H1 (cell line): ENCODE data around the gene FGFBP2. TPM values are rescaled to one million over a fixed set of nuclear protein-coding genes. Genes with fewer than 3 reads are reported as not detected.

Source experiments
- CTCF ChIA-PET: fragments of 300-600 bp; sonication (Branson Sonifier 250); formaldehyde crosslinking; loops from one replicate; lab custom pipeline; 2021; ENCODE audit not compliant: partially characterized antibody; lab: Charles Lee
- POLR2A ChIA-PET: fragments of 300-600 bp; sonication (Branson Sonifier 250); formaldehyde crosslinking; loops from one replicate; lab custom pipeline; 2021; ENCODE audit warnings: inconsistent platforms; ENCODE audit not compliant: partially characterized antibody; lab: Charles Lee
- DNase-seq, 2 experiments: peaks; one replicate each; pipeline versions ENCODE4 v3.0.0 to v3.0.0-alpha.2; 2010 to 2022; ENCODE audit warnings: low spot score in 2 of 2, low read depth in 1 of 2, mixed read lengths in 1 of 2
- FAIRE-seq: peaks from 2 replicates; lab custom pipeline; 2011; peaks lifted over from hg19 to GRCh38; lab: Jason Lieb, UNC
- H2AFZ ChIP-seq: 2 replicates; pipeline ENCODE4 v1.8.1; 2012; ENCODE audit warnings: low read length, inconsistent platforms
- H2AK5ac ChIP-seq: 2 replicates; pipeline ENCODE4 v1.6.1; 2013; ENCODE audit warnings: low read depth, low read length
- H2BK120ac ChIP-seq: replicated peaks from 2 replicates; pipeline ENCODE3; 2013; ENCODE audit warnings: low read depth, low read length, inconsistent platforms
- H2BK12ac ChIP-seq: 2 replicates; pipeline ENCODE4 v1.6.1; 2013; ENCODE audit warnings: low read depth, low read length
- H2BK15ac ChIP-seq: 2 replicates; pipeline ENCODE4 v1.6.1; 2013; ENCODE audit warnings: low read length
- H2BK20ac ChIP-seq: 2 replicates; pipeline ENCODE4 v1.6.1; 2013; ENCODE audit warnings: low read length
- H2BK5ac ChIP-seq: 2 replicates; pipeline ENCODE4 v1.6.1; 2013; ENCODE audit warnings: low read depth, low read length
- H3K14ac ChIP-seq: 2 replicates; pipeline ENCODE4 v1.6.1; 2013; ENCODE audit warnings: inconsistent platforms; ENCODE audit not compliant: insufficient read length
- H3K18ac ChIP-seq: 2 replicates; pipeline ENCODE4 v1.6.1; 2013; ENCODE audit warnings: low read length; ENCODE audit errors: extremely low read depth
- H3K23ac ChIP-seq: 2 replicates; pipeline ENCODE4 v1.6.1; 2013; ENCODE audit warnings: inconsistent platforms; ENCODE audit not compliant: insufficient read length
- H3K23me2 ChIP-seq: 2 replicates; pipeline ENCODE4 v1.6.1; 2013; ENCODE audit warnings: low read depth, low read length
- H3K27ac ChIP-seq: 2 replicates; pipeline ENCODE4 v1.6.1; 2011; ENCODE audit warnings: low read depth, low read length, inconsistent platforms
- H3K27me3 ChIP-seq, 4 experiments: replicated peaks in 1 of 4; 1 replicate in 1 of 4; 2 replicates in 3 of 4; pipeline versions ENCODE4 v1.6.1 to v1.8.1; 2011 to 2013; ENCODE audit warnings: low read length in 3 of 4, mild to moderate bottlenecking in 3 of 4, inconsistent platforms in 2 of 4, mixed read lengths in 2 of 4, moderate library complexity in 1 of 4; ENCODE audit not compliant: control insufficient read depth in 3 of 4, insufficient read depth in 3 of 4; ENCODE audit errors: extremely low read depth in 1 of 4
- H3K36me3 ChIP-seq, 4 experiments: 2 replicates each; pipeline versions ENCODE4 v1.6.1 to v1.8.1; 2011 to 2013; ENCODE audit warnings: mild to moderate bottlenecking in 4 of 4, low read length in 3 of 4, moderate library complexity in 2 of 4, control low read depth in 1 of 4, inconsistent platforms in 1 of 4; ENCODE audit not compliant: insufficient read depth in 4 of 4, control insufficient read depth in 2 of 4
- H3K4ac ChIP-seq: replicated peaks from 2 replicates; pipeline ENCODE3; 2013; ENCODE audit warnings: low read length, low read depth, mixed read lengths, inconsistent platforms; ENCODE audit not compliant: insufficient read length
- H3K4me1 ChIP-seq, 4 experiments: replicated peaks in 1 of 4; 1 replicate in 1 of 4; 2 replicates in 3 of 4; pipeline versions ENCODE4 v1.6.1 to v1.8.1; 2011 to 2013; ENCODE audit warnings: low read length in 3 of 4, inconsistent platforms in 2 of 4, mixed read lengths in 1 of 4; ENCODE audit not compliant: insufficient read depth in 4 of 4, control insufficient read depth in 3 of 4
- H3K4me2 ChIP-seq, 2 experiments: 2 replicates each; pipeline versions ENCODE4 v1.6.1 to v1.8.1; 2011 to 2013; ENCODE audit warnings: low read depth in 2 of 2, low read length in 2 of 2, control low read depth in 1 of 2, inconsistent platforms in 1 of 2, mild to moderate bottlenecking in 1 of 2; ENCODE audit not compliant: insufficient read depth in 1 of 2
- H3K4me3 ChIP-seq, 4 experiments: fragments of 200-600, 300-600 bp in 1 of 4; sonication (generic), shearing (Covaris generic), sonication (Bioruptor Twin) in 1 of 4; 2 replicates each; pipeline versions ENCODE4 v1.5.1 to v1.8.1; 2011 to 2016; ENCODE audit warnings: low read length in 4 of 4, low read depth in 3 of 4, control low read depth in 2 of 4, inconsistent platforms in 2 of 4, mild to moderate bottlenecking in 2 of 4, mixed read lengths in 1 of 4, moderate library complexity in 1 of 4; ENCODE audit not compliant: insufficient read depth in 2 of 4; ENCODE audit errors: extremely low read depth in 1 of 4
- H3K56ac ChIP-seq: replicated peaks from 2 replicates; pipeline ENCODE3; 2013; ENCODE audit warnings: low read depth, mild to moderate bottlenecking, mixed read lengths, low read length, inconsistent platforms; ENCODE audit not compliant: insufficient read length
- H3K79me1 ChIP-seq: 2 replicates; pipeline ENCODE4 v1.6.1; 2013; ENCODE audit warnings: low read depth, low read length, control low read depth
- H3K79me2 ChIP-seq, 2 experiments: 2 replicates each; pipeline versions ENCODE4 v1.6.1 to v1.8.1; 2012 to 2013; ENCODE audit warnings: low read length in 2 of 2, mild to moderate bottlenecking in 2 of 2, inconsistent platforms in 1 of 2; ENCODE audit not compliant: insufficient read depth in 2 of 2, control insufficient read depth in 1 of 2
- H3K9ac ChIP-seq, 4 experiments: replicated peaks in 1 of 4; 1 replicate in 1 of 4; 2 replicates in 3 of 4; pipeline versions ENCODE4 v1.6.1 to v1.8.1; 2011 to 2013; ENCODE audit warnings: low read depth in 3 of 4, low read length in 3 of 4, control low read depth in 2 of 4, mild to moderate bottlenecking in 2 of 4, moderate library complexity in 2 of 4, inconsistent platforms in 1 of 4; ENCODE audit errors: extremely low read depth in 1 of 4
- H3K9me3 ChIP-seq, 2 experiments: 2 replicates each; pipeline versions ENCODE4 v1.6.1 to v1.8.1; 2012 to 2013; ENCODE audit warnings: mild to moderate bottlenecking in 2 of 2, moderate library complexity in 2 of 2, control low read depth in 1 of 2, inconsistent platforms in 1 of 2, low read depth in 1 of 2, low read length in 1 of 2, mixed read lengths in 1 of 2; ENCODE audit not compliant: insufficient read depth in 2 of 2
- H4K20me1 ChIP-seq, 2 experiments: replicated peaks in 1 of 2; 2 replicates each; pipeline versions ENCODE3 to v1.8.1; 2011 to 2013; ENCODE audit warnings: inconsistent platforms in 2 of 2, low read length in 2 of 2, mild to moderate bottlenecking in 1 of 2; ENCODE audit not compliant: insufficient read depth in 2 of 2, control insufficient read depth in 1 of 2
- H4K5ac ChIP-seq: 2 replicates; pipeline ENCODE4 v1.6.1; 2013; ENCODE audit warnings: low read length, low read depth, mixed read lengths, inconsistent platforms; ENCODE audit not compliant: insufficient read length
- H4K8ac ChIP-seq: 2 replicates; pipeline ENCODE4 v1.8.0; 2013; ENCODE audit warnings: mild to moderate bottlenecking, moderate library complexity, low read length, inconsistent platforms; ENCODE audit not compliant: insufficient read depth; ENCODE audit errors: extremely low read depth
- H4K91ac ChIP-seq: replicated peaks from 2 replicates; pipeline ENCODE3; 2013; ENCODE audit warnings: low read length, mixed read lengths, inconsistent platforms; ENCODE audit not compliant: insufficient read length
- RAD21 ChIP-seq, 2 experiments: IDR thresholded peaks in 1 of 2; conservative IDR thresholded peaks in 1 of 2; 2 replicates each; pipeline ENCODE4 v1.6.1; 2011; ENCODE audit warnings: low read depth in 2 of 2, low read length in 2 of 2, improper control_type of control experiment in 1 of 2, inconsistent platforms in 1 of 2, mild to moderate bottlenecking in 1 of 2, moderate library complexity in 1 of 2
- RFX5 ChIP-seq: IDR thresholded peaks from 2 replicates; pipeline ENCODE4 v1.6.1; 2011; ENCODE audit warnings: low read depth, low read length, improper control_type of control experiment, borderline replicate concordance
- WGBS, 2 experiments: shearing (Covaris generic) in 1 of 2; methylation state at CpG; one replicate each; pipeline versions ENCODE4 v1.1.6 to v1.1.7; 2013 to 2015; ENCODE audit warnings: low lambda C conversion rate in 2 of 2, mixed read lengths in 2 of 2, inconsistent platforms in 1 of 2, low coverage in 1 of 2, missing lambda C conversion rate in 1 of 2; ENCODE audit not compliant: insufficient replicate concordance in 2 of 2, insufficient coverage in 1 of 2, insufficient read length in 1 of 2; ENCODE audit errors: extremely low coverage in 1 of 2, missing lambda C conversion rate in 1 of 2; 5-methylcytosine and 5-hydroxymethylcytosine counted together
- polyA plus RNA-seq, 7 experiments: library from polyadenylated mRNA; depleted of rRNA in 3 of 7; stranded (reverse) in 5 of 7; unstranded in 2 of 7; fragments of >200 nt in 5 of 7; fragments of 200-250 nt in 2 of 7; gene quantifications; 1 replicate in 5 of 7; 2 replicates in 1 of 7; 4 replicates in 1 of 7; pipeline versions ENCODE4 v1.2.1 to v1.2.3, GENCODE V29; 2011 to 2013; ENCODE audit warnings: missing spikeins in 2 of 7, mixed read lengths in 2 of 7
- total RNA-seq: library from RNA; stranded (reverse); fragmentation: NEBNext Ultra II Directional; extraction: Animal tissue kit (Norgen Biotek cat#: 25700); gene quantifications from 2 replicates; pipeline ENCODE4 v1.2.1, GENCODE V29; 2021
- TF ChIP-seq, protein P1 (sequence below), 3 experiments: IDR thresholded peaks; 1 replicate in 2 of 3; 2 replicates in 1 of 3; pipeline versions ENCODE4 v1.5.1 to v1.6.1; 2011; ENCODE audit warnings: low read length in 3 of 3, mild to moderate bottlenecking in 3 of 3, inconsistent platforms in 2 of 3, low read depth in 1 of 3, moderate library complexity in 1 of 3; ENCODE audit not compliant: insufficient read depth in 1 of 3; ENCODE audit errors: control extremely low read depth in 1 of 3

The FGFBP2 gene
- total and polyA plus RNA-seq, 2 of the 8 experiments (the other 6 are each of a cell fraction or from before 2014, with no cell fraction given): 0.15 TPM; not detected in 1

DNA sequence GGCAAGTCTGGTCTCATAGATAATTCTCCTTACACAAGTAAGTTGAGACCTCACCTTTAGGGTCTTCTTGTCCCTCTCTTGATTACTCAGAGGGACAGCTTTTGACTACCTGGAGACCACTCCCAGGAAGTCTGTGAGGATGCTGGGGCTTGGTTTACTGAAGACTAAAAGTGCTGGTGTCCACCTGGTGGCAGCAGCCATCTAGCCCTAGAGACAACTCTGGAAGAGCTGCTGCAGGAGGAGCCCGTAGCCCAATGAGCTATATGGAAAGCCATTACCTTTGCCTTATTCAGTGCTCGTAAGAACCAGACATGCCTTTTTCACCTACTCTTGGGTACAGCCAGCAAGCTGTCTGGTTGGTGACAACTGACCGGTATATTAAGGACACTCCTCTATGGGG is 7.3 kb downstream of the FGFBP2 start:
- ChIA-PET CTCF (interaction anchor here (0.7 to 2.5 kb wide), 47 partner anchors 9 to 476 kb away, joined by 3 to 114 read pairs (median 5); partner anchors contain the start of gene FGFBP1), POLR2A (interaction anchor here (1.1 kb wide), 2 partner anchors 73 to 150 kb away, joined by 4 read pairs; no protein-coding TSS in a partner anchor)
- Histone ChIP-seq H3K14ac (no peak overlapping the region), H3K4me2 (no peak overlapping the region), H4K5ac (no peak overlapping the region), H3K23me2 (no peaks in the 10 kb centered on the region), H3K9ac (no peak overlapping the region), H4K8ac (no peak overlapping the region), H3K4ac (no peak overlapping the region), H2BK20ac (no peak overlapping the region), H3K79me1 (no peaks in the 10 kb centered on the region), H3K18ac (no peak overlapping the region), H3K4me3 (no peak overlapping the region), H2BK5ac (no peak overlapping the region), H3K9me3 (peaks cover 0 to 13% of the 10 kb centered on the region in 2 experiments; a peak in 2 of 4 replicates), H2BK12ac (no peak overlapping the region), H4K20me1 (no peaks in the 10 kb centered on the region), H2BK120ac (no peak overlapping the region), H3K27ac (no peak overlapping the region), H4K91ac (no peak overlapping the region), H3K56ac (no peak overlapping the region), H3K36me3 (no peaks in the 10 kb centered on the region), H3K27me3 (no peaks in the 10 kb centered on the region), H2AFZ (no peak overlapping the region), H3K79me2 (no peaks in the 10 kb centered on the region), H2AK5ac (no peak overlapping the region), H3K23ac (no peak overlapping the region), H2BK15ac (no peak overlapping the region), H3K4me1 (peaks cover 0 to 4% (median under 1%) of the 10 kb centered on the region in 4 experiments; a peak in 2 of 7 replicates)
- WGBS, 2 experiments: 81% methylated on average over 3 of the region's 3 CpGs; no CpG with 5 or more reads in 1 of the 2 experiments
- TF ChIP-seq RAD21 (IDR thresholded peaks at IDR 0.05 in 1 of 2, conservative IDR thresholded peaks at IDR 0.05 in 1 of 2; ENCODE audit: low read depth in 2 of 2, low read length in 2 of 2) (peak in 1 of 2 experiments; percentile 34; a peak in 1 of 4 replicates), RFX5 (no peak)
- TF ChIP-seq, protein P1, sequence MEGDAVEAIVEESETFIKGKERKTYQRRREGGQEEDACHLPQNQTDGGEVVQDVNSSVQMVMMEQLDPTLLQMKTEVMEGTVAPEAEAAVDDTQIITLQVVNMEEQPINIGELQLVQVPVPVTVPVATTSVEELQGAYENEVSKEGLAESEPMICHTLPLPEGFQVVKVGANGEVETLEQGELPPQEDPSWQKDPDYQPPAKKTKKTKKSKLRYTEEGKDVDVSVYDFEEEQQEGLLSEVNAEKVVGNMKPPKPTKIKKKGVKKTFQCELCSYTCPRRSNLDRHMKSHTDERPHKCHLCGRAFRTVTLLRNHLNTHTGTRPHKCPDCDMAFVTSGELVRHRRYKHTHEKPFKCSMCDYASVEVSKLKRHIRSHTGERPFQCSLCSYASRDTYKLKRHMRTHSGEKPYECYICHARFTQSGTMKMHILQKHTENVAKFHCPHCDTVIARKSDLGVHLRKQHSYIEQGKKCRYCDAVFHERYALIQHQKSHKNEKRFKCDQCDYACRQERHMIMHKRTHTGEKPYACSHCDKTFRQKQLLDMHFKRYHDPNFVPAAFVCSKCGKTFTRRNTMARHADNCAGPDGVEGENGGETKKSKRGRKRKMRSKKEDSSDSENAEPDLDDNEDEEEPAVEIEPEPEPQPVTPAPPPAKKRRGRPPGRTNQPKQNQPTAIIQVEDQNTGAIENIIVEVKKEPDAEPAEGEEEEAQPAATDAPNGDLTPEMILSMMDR (IDR thresholded peaks at IDR 0.05; ENCODE audit: control extremely low read depth in 1 of 3, insufficient read depth in 1 of 3, low read depth in 1 of 3, low read length in 3 of 3): peak in 1 of 3 experiments; percentile 21; a peak in 1 of 4 replicates
- no peak for FAIRE-seq
- DNase-seq: no peak
